CD4-positive, alpha-beta T cell treated with Interleukin-10 for 1 hour (primary cell): ENCODE data around the gene SPRYD3.
"Not testable (repeated sequence)": the region's sequence is repeated elsewhere in the genome, so short reads cannot be mapped to it uniquely, and the experiment has no call there.

Experiments
- DNase-seq: peaks from one replicate; pipeline ENCODE4 v3.0.0-alpha.2; 2020

SPRYD3 gene

DNA sequence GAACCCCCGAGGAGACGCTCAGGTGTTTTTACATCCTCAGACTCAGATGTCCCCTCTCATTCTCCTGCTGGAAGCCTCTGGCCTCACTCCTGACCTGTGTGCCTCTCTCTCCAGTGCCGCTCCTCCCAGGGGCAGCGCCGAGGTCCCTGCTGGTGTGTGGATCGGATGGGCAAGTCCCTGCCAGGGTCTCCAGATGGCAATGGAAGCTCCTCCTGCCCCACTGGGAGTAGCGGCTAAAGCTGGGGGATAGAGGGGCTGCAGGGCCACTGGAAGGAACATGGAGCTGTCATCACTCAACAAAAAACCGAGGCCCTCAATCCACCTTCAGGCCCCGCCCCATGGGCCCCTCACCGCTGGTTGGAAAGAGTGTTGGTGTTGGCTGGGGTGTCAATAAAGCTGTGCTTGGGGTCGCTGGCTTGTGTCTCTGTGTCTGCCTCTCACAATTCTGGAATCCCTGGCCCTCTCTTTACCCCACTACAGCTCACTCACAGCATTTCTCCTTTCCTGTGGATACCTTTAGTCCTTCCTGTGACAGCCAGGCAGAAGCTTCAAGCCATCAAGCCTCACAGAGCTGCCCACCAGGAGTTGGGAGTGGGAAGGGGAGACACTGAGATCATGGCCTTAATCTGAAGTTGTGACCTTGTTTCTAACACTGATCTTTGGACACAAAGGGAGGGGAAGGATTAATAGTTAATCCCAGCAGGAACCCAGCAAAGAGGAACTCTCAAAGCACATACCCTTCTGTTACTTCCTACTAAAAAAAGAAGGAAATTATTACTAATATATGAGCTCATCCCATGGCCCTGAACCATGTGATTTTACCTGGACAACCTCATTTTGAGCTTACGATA lies 23.0 kb upstream of the SPRYD3 start:
- no peak for DNase-seq

DNA sequence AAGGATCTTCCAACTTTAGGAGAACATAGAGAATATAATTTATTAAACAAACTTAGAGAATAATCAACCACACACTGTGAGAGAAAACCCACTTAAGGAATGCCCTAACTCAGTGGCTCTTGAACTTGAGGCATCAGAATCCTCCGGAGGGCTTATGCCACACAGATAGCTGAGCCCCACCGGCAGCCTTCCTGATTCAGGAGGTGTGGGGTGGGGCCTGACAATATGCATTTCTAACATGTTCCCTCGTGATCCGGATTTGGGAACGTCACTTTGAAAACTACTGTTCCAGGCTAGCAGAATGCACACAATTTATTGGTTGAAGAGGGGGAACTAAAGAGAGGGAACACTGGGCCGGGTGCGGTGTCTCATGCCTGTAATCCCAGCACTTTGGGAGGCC lies 22.1 kb upstream of the SPRYD3 start:
- no peak for DNase-seq

DNA sequence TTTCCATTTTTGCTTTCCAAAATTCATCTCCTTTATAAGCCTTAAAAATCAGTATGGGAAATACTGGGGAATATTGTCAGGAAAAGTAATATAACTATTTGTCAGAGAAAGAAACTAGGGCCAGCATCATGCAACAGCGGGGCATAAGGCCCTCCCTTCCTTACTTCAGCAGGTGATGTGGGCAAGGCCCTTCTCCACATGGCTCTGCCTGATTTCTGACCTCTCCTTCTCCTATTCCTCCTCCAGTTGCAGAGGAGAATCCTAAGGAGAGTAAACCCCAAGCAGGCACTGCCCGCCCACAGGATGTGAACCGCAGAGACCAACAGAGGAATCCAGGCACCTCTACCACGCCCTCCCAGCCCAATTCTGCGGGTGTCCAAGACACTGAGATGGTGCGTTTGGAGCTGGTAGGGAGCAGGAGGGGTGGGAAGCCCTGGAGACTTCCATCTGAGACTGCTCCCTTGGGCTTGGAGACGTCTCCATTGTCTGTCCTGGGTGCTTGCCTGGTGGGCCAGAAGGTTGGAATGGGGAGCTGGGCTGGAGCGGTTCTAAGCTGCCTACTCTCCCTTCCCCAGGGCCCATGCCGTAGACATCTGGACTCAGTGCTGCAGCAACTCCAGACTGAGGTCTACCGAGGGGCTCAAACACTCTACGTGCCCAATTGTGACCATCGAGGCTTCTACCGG lies 21.4 kb upstream of the SPRYD3 start:
- no peak for DNase-seq

DNA sequence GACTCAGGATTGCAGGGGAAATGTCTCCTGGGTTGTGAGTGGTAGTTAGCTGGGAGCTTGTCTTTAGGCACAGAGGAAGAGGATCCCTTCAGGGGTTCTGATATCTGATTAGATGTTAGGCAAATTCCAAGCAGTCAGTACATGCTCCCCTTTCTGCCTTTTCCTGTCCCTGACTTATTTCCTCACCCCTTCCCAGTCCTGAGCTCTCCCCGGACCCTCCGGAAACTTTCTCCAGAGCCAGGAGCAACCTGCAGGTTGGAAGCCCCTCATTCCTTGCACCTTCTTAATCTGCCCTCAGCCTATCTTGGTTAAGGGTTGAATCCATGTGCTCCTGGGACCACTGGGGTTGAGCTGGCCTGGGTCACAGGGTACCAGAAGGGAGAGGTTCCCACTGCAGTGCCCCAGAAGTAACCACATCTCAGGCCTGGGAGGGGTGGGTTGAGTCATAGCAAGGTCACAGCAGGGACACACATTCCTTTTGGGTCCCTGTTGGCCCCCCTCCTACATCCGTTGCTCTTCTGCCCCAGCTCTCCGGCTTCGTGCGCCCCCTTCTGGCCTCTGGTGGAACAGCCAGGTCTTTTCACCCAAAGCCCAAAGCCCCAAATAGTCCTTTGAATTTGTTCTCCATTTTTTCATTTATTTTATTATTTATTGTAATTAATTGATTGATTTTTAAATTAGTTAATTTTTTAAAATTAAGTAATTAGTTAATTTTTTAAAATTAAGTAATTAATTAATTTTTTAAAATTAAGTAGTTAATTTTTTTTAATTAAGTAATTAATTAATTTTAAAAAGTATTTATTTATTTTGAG lies 20.1 kb upstream of the SPRYD3 start:
- peak; percentile 89 for DNase-seq

DNA sequence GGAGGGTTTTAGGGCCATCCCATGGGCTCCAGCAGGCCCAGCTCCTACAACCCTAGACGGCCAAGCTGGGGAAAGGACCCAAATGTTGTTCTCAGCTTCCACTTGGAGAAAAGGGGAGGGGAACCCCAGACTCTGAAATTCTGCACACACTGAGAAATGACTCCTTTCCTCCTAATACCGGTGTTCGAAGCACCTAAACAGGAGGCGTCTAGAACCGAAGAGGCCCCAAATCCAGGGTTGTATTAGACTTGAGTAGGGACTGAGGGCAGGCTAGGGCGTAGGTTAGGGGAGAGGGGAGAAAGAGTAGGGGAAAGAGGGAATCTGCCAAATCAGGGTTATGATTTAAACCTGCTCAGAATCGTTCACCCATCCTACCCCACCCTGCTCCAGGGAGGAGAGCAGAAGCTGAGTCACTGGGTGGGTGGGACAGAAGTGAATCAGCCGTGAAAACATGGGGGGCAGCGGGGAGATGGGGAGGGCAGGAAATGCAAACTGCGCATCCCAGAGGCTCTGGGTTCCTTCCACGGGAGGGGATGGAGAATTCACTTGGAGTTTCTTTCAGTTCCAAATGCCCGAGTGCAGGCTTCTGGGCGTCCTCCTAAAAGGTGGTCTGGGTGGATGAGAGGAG lies 19.3 kb upstream of the SPRYD3 start:
- DNase-seq = no peak

DNA sequence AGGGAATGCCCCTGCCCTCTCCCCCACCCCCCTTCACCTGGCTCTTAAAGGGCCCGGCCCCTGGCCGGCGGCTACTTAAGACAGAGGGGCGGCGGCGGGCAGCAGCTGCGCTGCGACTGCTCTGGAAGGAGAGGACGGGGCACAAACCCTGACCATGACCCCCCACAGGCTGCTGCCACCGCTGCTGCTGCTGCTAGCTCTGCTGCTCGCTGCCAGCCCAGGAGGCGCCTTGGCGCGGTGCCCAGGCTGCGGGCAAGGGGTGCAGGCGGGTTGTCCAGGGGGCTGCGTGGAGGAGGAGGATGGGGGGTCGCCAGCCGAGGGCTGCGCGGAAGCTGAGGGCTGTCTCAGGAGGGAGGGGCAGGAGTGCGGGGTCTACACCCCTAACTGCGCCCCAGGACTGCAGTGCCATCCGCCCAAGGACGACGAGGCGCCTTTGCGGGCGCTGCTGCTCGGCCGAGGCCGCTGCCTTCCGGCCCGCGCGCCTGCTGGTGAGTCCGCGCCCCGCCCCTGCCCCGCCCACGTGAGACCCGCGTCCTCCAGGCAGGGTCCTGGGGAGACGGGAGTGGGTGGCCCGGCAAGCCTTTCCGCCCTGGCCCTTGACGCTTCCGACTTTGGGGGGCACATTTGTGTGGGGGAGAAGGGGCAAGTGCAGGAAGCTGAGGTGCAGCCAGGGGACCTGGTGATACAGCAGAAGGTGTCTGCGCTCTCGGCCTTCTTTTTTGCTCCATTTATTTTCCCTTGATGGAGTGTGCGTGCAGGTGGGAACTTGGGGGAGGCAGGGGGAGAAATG lies 18.6 kb upstream of the SPRYD3 start, which contains the start of gene IGFBP6:
TSS of gene IGFBP6 (plus strand) at position 104 of the 790 bp plus-strand sequence. CDS start at position 155, 51 bp downstream.
- peak; percentile 57 for DNase-seq

DNA sequence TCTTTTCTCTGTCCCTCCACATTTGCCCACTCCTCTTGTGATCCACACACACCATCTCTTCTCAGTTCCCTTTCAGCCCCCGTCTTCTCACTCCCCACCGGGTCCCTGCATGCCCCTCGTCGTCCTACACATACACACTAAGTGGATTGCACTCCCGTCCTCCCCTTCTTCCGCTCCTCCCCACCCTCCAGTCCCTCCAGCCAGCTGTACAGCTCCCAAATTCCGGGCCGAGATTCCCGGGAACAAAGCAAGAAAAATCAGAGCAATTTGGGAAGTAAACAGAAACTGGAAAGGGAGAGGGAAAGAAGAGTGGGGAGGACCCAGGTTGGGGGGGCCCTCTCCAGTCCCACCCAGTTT lies 18.0 kb upstream of the SPRYD3 start:
- no peak for DNase-seq

DNA sequence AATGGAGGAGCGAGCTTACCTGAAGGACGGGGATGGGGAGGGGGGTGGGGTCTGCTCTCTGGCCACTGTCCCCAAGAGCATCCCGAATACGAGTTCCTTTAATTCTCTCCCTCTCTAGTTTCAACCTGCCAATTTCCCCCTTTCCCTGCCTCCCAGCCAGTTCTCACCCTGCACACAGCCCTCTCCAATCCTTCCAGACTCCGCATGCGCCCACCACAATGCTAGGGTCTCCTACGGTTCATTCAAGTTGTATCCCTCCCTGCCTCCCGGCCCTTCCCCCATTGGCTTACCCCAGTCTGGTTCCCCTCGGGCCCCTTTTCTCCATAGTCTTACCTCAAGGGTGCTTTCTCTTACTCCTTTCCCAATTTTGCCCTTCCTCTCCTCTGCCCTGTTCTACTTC lies 17.6 kb upstream of the SPRYD3 start:
- no peak for DNase-seq

DNA sequence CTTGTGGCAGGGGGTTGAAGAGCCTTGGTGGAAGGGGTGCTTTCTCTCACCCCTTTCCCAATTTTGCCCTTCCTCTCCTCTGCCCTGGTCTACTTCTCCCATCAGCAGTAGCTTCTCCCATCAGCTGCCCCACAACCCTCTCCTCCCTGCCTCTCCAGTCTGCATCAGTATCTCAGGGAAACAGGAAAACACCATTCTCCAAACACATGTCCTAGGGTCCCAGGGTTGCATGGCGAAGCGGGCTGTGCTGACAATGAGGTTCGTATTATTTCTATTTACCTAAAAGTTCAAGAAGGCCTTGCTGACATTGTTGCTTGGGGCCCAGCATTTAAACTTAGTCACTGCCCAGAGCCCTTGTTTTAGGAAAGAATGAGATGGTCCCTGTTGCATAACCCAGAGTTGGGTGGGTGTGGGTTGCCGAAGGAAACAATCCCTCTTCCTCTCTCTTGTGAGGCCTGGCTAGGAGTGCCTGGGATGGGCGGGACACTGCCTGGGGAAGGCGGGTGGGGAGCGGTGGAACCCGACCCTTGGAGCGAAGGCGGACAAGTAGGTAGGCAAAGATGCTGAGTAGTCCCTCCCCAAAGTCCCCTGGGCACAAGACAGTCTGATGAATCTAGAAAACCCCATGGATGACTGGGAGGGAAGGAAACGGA lies 17.0 kb upstream of the SPRYD3 start:
- DNase-seq = no peak

DNA sequence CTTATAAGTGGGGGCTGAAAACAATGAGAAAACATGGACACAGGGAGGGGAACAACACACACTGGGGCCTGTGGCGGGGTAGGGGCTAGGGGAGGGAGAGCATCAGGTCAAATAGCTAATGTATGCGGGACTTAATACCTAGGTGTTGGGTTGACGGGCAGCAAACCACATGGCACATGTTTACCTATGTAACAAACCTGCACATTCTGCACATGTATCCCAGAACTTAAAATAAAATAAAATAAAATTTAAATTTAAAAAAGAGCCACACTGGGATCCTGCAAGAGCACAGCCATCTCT lies 16.4 kb upstream of the SPRYD3 start:
- DNase-seq = not testable (repeated sequence)

DNA sequence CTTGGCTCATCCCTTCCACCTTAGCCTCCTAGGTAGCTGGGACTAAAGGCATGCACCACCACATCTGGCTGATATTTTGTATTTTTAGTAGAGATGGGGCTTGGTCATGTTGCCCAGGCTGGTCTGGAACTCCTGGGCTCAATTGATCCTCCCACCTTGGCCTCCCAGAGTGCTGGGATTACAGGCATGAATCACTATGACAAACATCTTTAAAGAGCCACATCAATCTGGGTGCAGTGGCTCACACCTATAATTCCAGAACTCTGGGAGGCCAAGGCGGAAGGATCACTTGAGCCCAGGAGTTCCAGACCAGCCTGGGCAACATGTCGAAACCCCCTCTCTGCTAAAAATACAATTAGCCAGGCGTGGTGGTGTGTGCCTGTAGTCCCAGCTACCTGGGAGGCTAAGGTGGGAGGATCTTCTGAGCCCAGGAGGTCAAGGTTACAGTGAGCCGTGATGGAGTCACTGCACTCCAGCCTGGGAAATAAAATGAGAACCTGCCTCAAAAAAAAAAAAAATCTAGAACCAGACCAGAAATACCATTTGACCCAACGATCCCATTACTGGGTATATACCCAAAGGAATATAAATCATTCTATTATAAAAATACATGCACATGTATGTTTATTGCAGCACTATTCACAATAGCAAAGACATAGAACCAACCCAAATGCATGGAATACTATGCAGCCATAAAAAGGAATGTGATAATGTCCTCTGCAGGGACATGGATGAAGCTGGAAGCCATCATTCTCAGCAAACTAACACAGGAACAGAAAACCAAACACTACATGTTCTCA lies 15.8 kb upstream of the SPRYD3 start:
- DNase-seq = not testable (repeated sequence)

DNA sequence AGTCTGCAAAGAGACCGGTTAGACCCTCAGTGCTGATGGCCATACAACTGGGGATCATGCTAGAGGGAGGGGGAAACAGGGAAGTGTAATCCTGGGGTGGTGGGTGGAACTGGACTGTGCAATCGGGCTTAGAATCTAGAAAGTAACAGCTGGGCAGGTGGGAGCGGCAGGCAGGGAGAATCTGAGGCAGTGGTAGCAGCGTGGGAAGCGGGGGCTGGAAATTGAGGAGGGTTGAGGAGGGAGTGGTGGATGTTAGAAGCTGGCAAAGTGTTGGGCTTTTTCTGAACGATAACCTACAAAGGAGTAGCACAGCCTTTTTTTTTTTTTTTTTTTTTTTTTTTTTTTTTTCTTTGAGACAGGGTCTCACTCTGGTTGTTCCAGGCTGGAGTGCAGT lies 15.2 kb upstream of the SPRYD3 start:
- DNase-seq = no peak

DNA sequence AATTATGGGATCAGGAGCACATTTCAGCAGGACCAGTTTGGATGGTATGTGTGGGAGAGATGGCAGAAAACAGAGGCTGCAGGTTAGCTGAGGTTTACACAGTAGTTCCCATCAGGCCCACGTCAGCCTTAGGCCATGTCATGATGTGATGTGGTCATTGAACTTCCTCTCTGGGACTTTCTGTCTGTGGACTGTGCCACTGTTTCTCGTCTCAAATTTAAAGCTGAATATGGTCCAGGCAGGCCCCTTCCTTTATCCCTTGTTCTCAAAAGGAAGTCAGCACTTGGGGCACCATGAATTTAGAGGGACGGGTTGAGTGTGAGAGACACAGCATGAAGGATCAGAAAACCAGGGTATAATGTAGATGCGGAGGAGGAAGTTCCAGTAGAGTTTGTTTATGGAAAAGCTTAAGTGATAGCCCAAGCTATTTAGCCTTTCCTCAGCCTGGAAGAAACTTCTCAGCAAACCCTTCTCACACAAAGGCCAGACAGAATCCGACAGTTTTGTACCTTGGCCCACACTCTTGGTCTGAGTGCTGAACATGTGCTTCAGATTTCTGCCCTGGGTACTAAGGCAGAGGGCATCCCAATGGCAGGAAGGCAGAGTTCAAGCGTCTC lies 14.7 kb upstream of the SPRYD3 start:
- DNase-seq = no peak

DNA sequence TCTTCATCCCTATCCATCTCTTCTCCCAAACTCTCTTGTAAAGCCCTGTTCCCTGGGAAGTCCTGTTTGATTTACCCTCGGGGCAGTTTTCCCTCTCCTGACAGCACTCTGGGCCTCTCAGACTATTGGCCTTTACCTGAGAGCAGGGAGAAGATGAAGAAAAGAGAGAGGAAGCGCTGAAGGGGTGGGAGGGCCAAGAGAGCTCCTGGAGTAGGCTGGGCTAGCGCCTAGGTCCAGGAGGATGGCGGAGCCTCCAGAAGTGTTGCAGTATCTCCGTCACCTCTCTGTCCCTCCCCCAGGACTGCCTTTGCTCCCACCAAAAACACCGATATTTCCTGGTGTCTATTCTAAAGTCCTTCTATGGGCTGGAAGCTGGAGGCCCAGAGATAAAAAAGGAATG lies 12.6 kb upstream of the SPRYD3 start:
- no peak for DNase-seq

DNA sequence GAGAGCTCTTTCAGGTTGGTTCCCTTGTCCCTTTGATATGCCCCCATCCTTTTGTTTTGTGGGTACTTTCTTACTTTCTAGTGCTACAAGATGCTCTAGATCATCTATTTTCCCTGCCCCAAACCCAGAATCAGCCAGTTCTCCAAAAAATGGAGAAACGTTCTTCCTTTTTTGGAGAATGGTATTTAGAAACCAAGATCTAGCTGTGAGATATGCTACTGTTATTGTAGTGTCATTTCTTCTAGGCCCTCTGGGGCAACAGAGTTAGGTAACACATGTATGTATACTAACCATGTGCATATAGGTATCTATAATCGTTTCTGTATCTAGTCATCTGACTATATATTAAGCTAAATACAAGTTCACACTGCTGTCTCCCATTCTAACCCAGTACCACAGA lies 11.4 kb upstream of the SPRYD3 start:
- no peak for DNase-seq

DNA sequence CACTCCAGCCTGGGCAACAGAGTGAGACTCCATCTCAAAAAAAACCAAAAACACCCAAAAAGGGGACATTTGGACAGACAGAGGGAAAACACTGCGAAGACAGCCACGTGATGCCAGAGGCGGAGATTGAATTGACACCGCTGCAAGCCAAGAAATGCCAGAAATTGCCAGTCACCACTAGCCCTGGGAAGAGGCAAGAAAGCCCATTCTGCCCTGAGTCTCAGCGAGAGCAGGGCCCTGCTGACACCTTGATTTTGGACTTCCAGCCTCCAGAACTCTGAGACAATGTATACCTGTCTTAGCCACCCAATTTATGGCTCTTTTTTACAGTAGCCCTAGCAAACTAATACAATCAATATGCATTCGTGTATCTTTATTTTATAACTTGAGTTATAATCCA lies 10.9 kb upstream of the SPRYD3 start:
- no peak for DNase-seq

DNA sequence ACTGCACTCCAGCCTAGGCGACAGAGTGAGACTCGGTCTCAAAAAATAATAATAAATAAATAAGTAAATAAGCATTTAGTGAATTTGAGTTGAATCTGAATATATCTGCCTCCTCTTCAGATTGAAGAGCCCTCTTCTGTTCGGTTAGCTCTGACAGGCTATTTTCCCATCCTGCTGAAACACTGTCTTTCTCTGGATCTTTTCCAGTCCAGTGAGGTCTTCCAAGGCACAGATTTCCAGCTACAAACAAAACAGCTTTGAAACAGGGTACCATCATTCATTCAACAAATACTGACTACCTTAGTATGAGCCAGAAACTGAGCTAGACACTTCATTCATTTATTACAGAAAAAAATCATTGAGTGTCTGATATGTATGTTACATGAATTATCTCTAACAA lies 7.2 kb upstream of the SPRYD3 start:
- DNase-seq = no peak

DNA sequence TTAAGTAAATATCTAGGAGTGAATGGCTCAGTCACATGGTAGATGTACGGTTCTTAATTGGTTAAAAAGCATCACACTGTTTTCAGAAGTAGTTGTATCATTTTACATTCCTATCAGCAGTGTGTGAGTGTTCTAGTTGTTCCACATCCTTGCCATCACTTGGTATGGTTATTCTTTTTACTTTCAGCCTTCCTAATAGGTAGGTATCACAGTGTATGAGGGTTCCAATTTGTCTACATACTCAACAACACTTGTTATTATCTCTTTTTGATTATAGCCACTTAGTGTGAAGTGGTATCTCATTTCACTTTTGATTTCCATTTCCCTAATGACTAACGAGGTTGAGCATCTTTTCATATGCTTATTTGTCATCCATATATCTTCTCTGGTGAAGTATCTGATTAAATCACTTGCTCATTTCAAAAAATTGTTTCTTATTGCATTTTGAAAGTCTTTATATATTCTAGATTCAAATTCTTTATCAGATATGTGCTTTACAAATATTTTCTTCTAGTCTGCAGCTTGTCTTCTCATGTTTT lies 3.5 kb upstream of the SPRYD3 start:
- no peak for DNase-seq

DNA sequence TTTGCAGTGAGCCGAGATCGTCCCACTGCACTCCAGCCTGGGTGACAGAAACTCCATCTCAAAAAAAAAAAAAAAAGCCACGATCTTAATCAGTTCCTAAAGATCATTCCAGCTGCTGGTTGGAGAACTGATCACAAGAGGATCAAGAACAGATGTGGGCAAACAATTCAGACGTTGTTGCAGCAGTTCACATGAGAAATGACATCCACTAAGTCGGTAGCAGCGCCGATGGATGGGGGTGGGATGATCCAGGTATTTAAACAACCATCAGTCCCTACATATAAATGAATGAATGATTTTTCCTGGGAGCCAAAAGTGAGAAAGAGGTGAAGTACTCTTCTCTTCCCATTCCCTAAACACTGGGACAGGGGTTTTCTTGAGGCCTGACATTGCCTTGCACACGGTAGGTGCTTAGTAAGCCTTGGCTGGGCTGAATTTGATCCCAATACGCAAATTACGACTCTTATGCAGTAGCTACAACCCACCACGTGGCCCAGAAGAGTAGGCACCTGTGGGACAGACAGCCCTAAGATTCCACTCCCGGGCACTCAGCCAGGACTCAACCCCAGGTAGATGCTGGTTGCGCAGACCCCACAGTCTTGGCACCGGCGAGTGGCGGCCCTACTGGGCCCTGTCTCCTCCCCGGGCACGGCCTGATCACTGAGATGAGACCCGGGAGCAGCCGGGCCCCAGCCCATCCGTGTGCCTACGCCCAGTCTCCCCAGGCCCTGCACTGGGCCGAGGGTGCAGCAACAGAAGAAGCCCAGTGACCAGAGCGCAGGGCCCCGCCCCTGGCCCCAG lies 565 bp downstream of the SPRYD3 start:
- no peak for DNase-seq
